SU-DHL-6 (cell line): ENCODE measurements around the gene VWCE.

Source experiments
- H2AFZ ChIP-seq: fragments of 200-600 bp; sonication (generic); 2 replicates; pipeline ENCODE4 v1.6.1; 2014; ENCODE audit warnings: low read depth, mild to moderate bottlenecking, moderate library complexity, mixed read lengths, antibody characterized with exemption, low read length; ENCODE audit not compliant: severe bottlenecking
- H3F3A ChIP-seq: fragments of 200-600 bp; shearing (Covaris generic); 2 replicates; pipeline ENCODE4 v1.6.0; 2016; ENCODE audit warnings: antibody characterized with exemption, mild to moderate bottlenecking; ENCODE audit not compliant: insufficient read depth
- H3K27ac ChIP-seq: fragments of 200-600 bp; sonication (generic); 2 replicates; pipeline ENCODE4 v1.5.1; 2016; ENCODE audit warnings: low read depth, mild to moderate bottlenecking, low read length, moderate library complexity, mixed read lengths
- H3K27me3 ChIP-seq: fragments of 200-600 bp; sonication (generic), shearing (Covaris generic); 2 replicates; pipeline ENCODE4 v1.6.0; 2014; ENCODE audit warnings: mild to moderate bottlenecking, low read length
- H3K36me3 ChIP-seq: fragments of 200-600 bp; sonication (generic); 2 replicates; pipeline ENCODE4 v1.6.1; 2014; ENCODE audit warnings: mild to moderate bottlenecking, low read length, mixed read lengths
- H3K4me2 ChIP-seq: fragments of 300-600, 200-600 bp; shearing (Covaris generic), sonication (generic); 2 replicates; pipeline ENCODE4 v1.6.0; 2014; ENCODE audit warnings: low read length, low read depth, mild to moderate bottlenecking; ENCODE audit not compliant: poor library complexity, severe bottlenecking
- H3K4me3 ChIP-seq: fragments of 200-600 bp; sonication (generic); 2 replicates; pipeline ENCODE4 v1.5.1; 2014; ENCODE audit warnings: antibody characterized with exemption, low read length, mild to moderate bottlenecking, mixed read lengths; ENCODE audit not compliant: insufficient read depth, poor library complexity, severe bottlenecking
- H3K79me2 ChIP-seq: fragments of 200-600 bp; sonication (generic); 2 replicates; pipeline ENCODE4 v1.6.1; 2014; ENCODE audit warnings: mild to moderate bottlenecking, low read length, moderate library complexity; ENCODE audit not compliant: insufficient read depth
- H3K9ac ChIP-seq: fragments of 200-600 bp; sonication (generic); 2 replicates; pipeline ENCODE4 v1.7.0; 2014; ENCODE audit warnings: mild to moderate bottlenecking, low read length
- H3K9me2 ChIP-seq: fragments of 200-600 bp; sonication (generic); replicated peaks from 2 replicates; pipeline ENCODE4 v1.6.1; 2014; ENCODE audit warnings: low read length; ENCODE audit not compliant: insufficient read depth
- H3K9me3 ChIP-seq: fragments of 200-600 bp; sonication (generic); 2 replicates; pipeline ENCODE4 v1.6.1; 2014; ENCODE audit warnings: low read length, mixed read lengths; ENCODE audit not compliant: insufficient read depth
- H4K20me1 ChIP-seq: fragments of 200-600 bp; sonication (generic); 2 replicates; pipeline ENCODE4 v1.6.1; 2014; ENCODE audit warnings: low read depth, mild to moderate bottlenecking, antibody characterized with exemption, low read length, moderate library complexity, mixed read lengths
- EZH2phosphoT487 ChIP-seq: fragments of 200-600 bp; sonication (generic), shearing (Covaris generic); conservative IDR thresholded peaks from 2 replicates; pipeline ENCODE4 v1.6.1; 2018; ENCODE audit warnings: mild to moderate bottlenecking, antibody characterized with exemption, low read length, moderate library complexity, mixed read lengths
- TF ChIP-seq, protein P1 (sequence below): fragments of 200-600 bp; sonication (generic); IDR thresholded peaks from one replicate; pipeline ENCODE4 v1.5.1; 2017; ENCODE audit warnings: antibody characterized with exemption, mild to moderate bottlenecking, low read length, moderate library complexity; ENCODE audit not compliant: insufficient read depth, poor library complexity, severe bottlenecking

The VWCE gene

DNA sequence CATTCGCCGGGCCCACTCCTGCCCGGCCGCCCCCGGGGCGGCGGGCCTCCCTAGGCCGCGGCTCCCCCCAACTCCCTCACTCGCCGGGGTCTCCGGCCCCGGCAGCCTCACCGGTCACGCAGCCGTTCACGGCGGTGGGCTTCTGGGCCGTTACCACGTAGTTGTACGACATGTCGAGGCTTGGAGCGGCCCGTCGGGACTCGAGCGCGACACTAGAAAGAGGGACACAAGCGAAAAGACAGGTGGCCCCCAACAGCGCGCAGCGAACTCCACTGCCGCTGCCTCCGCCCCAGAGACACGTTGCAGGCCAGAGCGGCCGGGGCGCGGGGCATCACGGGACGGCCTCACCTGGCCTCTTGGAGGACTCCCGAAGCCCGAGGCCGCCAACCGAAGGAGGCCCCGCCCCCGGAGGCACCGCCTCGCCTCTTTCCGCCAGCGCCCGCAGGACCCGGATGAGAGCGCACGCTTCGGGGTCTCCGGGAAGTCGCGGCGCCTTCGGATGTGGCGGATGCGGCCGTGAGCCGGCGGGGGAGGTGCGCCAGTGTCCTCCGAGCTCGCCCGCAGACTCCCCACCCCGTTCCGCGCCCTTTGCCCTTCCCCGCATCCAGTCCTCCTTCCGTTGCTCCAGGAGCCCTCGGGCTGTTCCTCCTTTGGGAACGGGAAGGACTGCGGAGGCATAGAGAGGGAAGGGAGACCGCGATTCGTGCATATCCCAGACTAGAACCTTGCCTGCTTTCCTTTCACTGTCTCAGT, 37.9 kb upstream of the VWCE start, which contains the start of the genes DDB1 and TKFC:
DDB1 (minus strand) TSS at position 309 of the 753 bp plus-strand sequence; CDS start at position 172, 137 bp downstream.
TKFC (plus strand) TSS at position 432 of the 753 bp plus-strand sequence. CDS start 1,501 bp downstream, outside the sequence.
- H3F3A ChIP-seq: peaks cover 21% of the 10 kb centered on the region
- peak within 1 kb of the TSS; percentile 97 for H3K9ac ChIP-seq
- H3K79me2 ChIP-seq: peaks cover 46% of the 10 kb centered on the region
- H3K36me3 ChIP-seq: peaks cover 7% of the 10 kb centered on the region; the same call in 1 of the 2 replicates
- H3K4me2 ChIP-seq: peak within 1 kb of the TSS; percentile 90
- no peak for TF ChIP-seq EZH2phosphoT487
- TF ChIP-seq, protein P1, sequence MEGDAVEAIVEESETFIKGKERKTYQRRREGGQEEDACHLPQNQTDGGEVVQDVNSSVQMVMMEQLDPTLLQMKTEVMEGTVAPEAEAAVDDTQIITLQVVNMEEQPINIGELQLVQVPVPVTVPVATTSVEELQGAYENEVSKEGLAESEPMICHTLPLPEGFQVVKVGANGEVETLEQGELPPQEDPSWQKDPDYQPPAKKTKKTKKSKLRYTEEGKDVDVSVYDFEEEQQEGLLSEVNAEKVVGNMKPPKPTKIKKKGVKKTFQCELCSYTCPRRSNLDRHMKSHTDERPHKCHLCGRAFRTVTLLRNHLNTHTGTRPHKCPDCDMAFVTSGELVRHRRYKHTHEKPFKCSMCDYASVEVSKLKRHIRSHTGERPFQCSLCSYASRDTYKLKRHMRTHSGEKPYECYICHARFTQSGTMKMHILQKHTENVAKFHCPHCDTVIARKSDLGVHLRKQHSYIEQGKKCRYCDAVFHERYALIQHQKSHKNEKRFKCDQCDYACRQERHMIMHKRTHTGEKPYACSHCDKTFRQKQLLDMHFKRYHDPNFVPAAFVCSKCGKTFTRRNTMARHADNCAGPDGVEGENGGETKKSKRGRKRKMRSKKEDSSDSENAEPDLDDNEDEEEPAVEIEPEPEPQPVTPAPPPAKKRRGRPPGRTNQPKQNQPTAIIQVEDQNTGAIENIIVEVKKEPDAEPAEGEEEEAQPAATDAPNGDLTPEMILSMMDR: no peak
- H4K20me1 ChIP-seq: peaks cover 17% of the 10 kb centered on the region; the same call in 1 of the 2 replicates
- peak within 1 kb of the TSS; percentile 77 for H3K27ac ChIP-seq
- no peaks in the 10 kb centered on the region for H3K9me2 ChIP-seq
- H2AFZ ChIP-seq: peak within 1 kb of the TSS; percentile 72
- peak within 1 kb of the TSS; percentile 90 for H3K4me3 ChIP-seq
- H3K27me3 ChIP-seq: no peaks in the 10 kb centered on the region
- H3K9me3 ChIP-seq: no peaks in the 10 kb centered on the region

DNA sequence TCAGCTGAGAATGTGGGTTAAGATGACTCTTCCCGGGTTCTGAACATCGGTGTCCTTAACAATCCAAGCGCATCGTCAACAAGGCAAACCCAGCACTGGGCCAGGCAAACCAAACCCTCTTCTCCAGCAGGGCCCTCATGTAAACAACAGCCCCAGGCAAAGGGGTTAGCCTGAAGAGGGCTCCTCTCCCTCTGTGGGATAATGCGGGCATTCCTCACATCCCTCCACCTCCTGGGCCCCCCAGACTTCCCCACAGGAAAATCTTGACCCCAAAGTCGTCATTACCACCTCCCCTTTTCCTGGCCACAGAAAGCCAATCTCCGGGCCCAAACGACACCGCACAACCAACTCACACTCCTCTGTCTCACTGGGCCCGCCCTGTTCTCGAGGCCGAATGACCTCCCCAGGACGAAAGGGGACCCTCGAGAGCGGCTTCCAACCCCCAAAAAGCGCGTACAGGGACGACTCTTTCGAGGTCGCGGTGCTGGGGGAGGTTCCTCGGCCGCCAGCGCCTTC, 37.2 kb upstream of the VWCE start:
- peak overlapping the region; percentile 41 for H3K27ac ChIP-seq
- H3K4me3 ChIP-seq: peak overlapping the region; percentile 90
- peak overlapping the region; percentile 88 for H3K4me2 ChIP-seq
- H4K20me1 ChIP-seq: peaks cover 17% of the 10 kb centered on the region; the same call in 1 of the 2 replicates
- peaks cover 21% of the 10 kb centered on the region for H3F3A ChIP-seq
- TF ChIP-seq EZH2phosphoT487: no peak
- TF ChIP-seq, protein P1: no peak
- peak overlapping the region; percentile 72 for H2AFZ ChIP-seq
- H3K36me3 ChIP-seq: peaks cover 13% of the 10 kb centered on the region; the same call in 1 of the 2 replicates
- H3K9me3 ChIP-seq: no peaks in the 10 kb centered on the region
- peak overlapping the region; percentile 97 for H3K9ac ChIP-seq
- peaks cover 52% of the 10 kb centered on the region for H3K79me2 ChIP-seq
- no peaks in the 10 kb centered on the region for H3K9me2 ChIP-seq
- no peaks in the 10 kb centered on the region for H3K27me3 ChIP-seq

DNA sequence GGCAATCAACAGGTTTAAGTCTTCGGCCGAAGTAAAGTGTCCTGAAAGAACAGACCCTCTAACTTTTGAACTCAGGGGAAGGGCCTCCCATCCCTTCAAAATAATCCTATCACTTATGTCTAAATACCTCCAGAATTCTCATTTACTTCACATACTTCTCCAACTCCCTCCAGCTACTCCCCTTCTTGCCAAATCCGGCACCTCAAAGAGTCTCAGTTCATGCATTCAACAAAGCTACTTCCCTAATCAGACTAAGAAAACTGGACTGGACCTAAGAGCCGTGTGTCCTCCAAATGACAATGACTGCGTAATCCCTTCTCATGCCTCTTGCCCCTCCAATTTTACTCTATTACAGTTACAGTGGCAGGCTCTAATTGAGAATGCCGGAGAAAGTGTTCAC, 36.5 kb upstream of the VWCE start:
- Histone ChIP-seq H4K20me1 (peaks cover 17% of the 10 kb centered on the region; the same call in 1 of the 2 replicates), H3K4me3 (peak overlapping the region; percentile 90), H2AFZ (no peak overlapping the region), H3K9me2 (no peaks in the 10 kb centered on the region), H3K9me3 (no peaks in the 10 kb centered on the region), H3F3A (peaks cover 21% of the 10 kb centered on the region), H3K9ac (peak overlapping the region; percentile 97), H3K36me3 (peaks cover 13% of the 10 kb centered on the region; the same call in 1 of the 2 replicates), H3K79me2 (peaks cover 54% of the 10 kb centered on the region), H3K4me2 (peak overlapping the region; percentile 88), H3K27ac (no peak overlapping the region), H3K27me3 (no peaks in the 10 kb centered on the region)
- no peak for TF ChIP-seq EZH2phosphoT487
- TF ChIP-seq, protein P1: no peak
